Activated CD8-positive, alpha-beta memory T cell treated with anti-CD3 and anti-CD28 coated beads, Interleukin-2, amount 50 U/mL, for 1 hour (primary cell): ENCODE results near the gene ATP2B1.
"Not testable (repeated sequence)": the region's sequence is repeated elsewhere in the genome, so short reads cannot be mapped to it uniquely, and the experiment has no call there.

Experiments
- DNase-seq: peaks from one replicate; pipeline ENCODE4 v3.0.0-alpha.2; 2020; ENCODE audit errors: extremely low read depth

Gene ATP2B1

GRCh38 chr12:89712706-89713105 lies 4.1 kb upstream of the ATP2B1 start:
- DNase-seq: no peak

GRCh38 chr12:89710873-89711750 lies 2.5 kb upstream of the ATP2B1 start:
- no peak for DNase-seq

GRCh38 chr12:89709995-89710872 lies 1.6 kb upstream of the ATP2B1 start:
- no peak for DNase-seq

- DNase-seq: peak; percentile 100
These were observed 738 bp upstream of the ATP2B1 start for GRCh38 chr12:89709157-89709994.

- DNase-seq: no peak
These were observed 704 bp downstream of the ATP2B1 start for GRCh38 chr12:89707703-89708564.

- DNase-seq: no peak
These were observed 1.5 kb downstream of the ATP2B1 start for GRCh38 chr12:89706986-89707702.

GRCh38 chr12:89706551-89706950 lies 2.1 kb downstream of the ATP2B1 start:
- no peak for DNase-seq

- DNase-seq: no peak
These were observed 4.2 kb downstream of the ATP2B1 start for GRCh38 chr12:89704457-89704856.

GRCh38 chr12:89703768-89704167 lies 4.9 kb downstream of the ATP2B1 start:
- DNase-seq: no peak

GRCh38 chr12:89702503-89702902 lies 6.1 kb downstream of the ATP2B1 start:
- DNase-seq: no peak

- DNase-seq: no peak
These were observed 6.9 kb downstream of the ATP2B1 start for GRCh38 chr12:89701606-89702206.

- no peak for DNase-seq
These were observed 8.3 kb downstream of the ATP2B1 start for GRCh38 chr12:89700191-89700810.

GRCh38 chr12:89698607-89699006 lies 10.0 kb downstream of the ATP2B1 start:
- DNase-seq: no peak

GRCh38 chr12:89697728-89698127 lies 10.9 kb downstream of the ATP2B1 start:
- not testable (repeated sequence) for DNase-seq

- DNase-seq: no peak
These were observed 11.3 kb downstream of the ATP2B1 start for GRCh38 chr12:89697296-89697695.

GRCh38 chr12:89695830-89696229 lies 12.8 kb downstream of the ATP2B1 start:
- no peak for DNase-seq

- no peak for DNase-seq
These were observed 13.5 kb downstream of the ATP2B1 start for GRCh38 chr12:89695100-89695499.

- DNase-seq: no peak
These were observed 14.1 kb downstream of the ATP2B1 start for GRCh38 chr12:89694542-89694941.

GRCh38 chr12:89693639-89694202 lies 14.9 kb downstream of the ATP2B1 start:
- DNase-seq: no peak
